Fibroblast of lung (primary cell): ENCODE results near the gene ADAM11.

ENCODE experiments used
- EZH2 ChIP-seq: IDR thresholded peaks from 2 replicates; pipeline ENCODE4 v1.5.1; 2012; ENCODE audit warnings: low read length, control low read depth, mild to moderate bottlenecking; ENCODE audit errors: missing control alignments
- TF ChIP-seq, protein P1 (sequence below), 2 donors: IDR thresholded peaks in 1 of 2; conservative IDR thresholded peaks in 1 of 2; 1 replicate in 1 of 2; 2 replicates in 1 of 2; pipeline ENCODE4 v1.5.1; 2011 to 2012; ENCODE audit warnings: low read length in 2 of 2, control low read depth in 1 of 2, inconsistent platforms in 1 of 2, low read depth in 1 of 2, mild to moderate bottlenecking in 1 of 2

DNA sequence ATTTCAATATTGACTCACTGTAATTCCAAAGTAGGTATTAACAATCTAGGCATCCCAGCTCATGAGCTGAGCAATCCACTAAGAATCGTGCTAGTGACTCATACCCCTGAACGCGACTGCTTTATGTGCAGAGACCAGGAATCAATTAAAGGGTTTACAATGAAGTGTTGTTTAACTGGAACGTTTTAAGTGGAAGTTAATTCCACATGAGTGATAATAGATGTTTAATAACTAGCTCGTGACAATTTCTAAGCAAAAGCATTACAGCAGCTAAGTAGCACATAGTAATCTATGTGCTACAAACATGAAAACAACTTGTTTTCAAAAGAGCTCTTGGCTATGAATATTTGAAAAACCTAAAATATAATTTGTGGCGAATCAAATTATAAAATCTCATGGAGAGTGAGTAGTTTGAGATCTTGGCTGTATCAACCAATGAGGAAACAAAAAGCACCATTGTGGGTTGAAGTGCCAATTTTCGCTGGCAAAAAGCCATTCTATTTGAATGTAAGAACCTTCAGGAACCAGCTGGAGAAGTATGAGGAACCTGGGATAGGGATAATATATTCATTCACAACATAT, 61.9 kb downstream of the ADAM11 start:
- TF ChIP-seq, protein P1, sequence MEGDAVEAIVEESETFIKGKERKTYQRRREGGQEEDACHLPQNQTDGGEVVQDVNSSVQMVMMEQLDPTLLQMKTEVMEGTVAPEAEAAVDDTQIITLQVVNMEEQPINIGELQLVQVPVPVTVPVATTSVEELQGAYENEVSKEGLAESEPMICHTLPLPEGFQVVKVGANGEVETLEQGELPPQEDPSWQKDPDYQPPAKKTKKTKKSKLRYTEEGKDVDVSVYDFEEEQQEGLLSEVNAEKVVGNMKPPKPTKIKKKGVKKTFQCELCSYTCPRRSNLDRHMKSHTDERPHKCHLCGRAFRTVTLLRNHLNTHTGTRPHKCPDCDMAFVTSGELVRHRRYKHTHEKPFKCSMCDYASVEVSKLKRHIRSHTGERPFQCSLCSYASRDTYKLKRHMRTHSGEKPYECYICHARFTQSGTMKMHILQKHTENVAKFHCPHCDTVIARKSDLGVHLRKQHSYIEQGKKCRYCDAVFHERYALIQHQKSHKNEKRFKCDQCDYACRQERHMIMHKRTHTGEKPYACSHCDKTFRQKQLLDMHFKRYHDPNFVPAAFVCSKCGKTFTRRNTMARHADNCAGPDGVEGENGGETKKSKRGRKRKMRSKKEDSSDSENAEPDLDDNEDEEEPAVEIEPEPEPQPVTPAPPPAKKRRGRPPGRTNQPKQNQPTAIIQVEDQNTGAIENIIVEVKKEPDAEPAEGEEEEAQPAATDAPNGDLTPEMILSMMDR (conservative IDR thresholded peaks at IDR 0.05 in 1 of 2, IDR thresholded peaks at IDR 0.05 in 1 of 2; ENCODE audit: low read depth in 1 of 2, low read length in 2 of 2), result no peak
- no peak for TF ChIP-seq EZH2
